WTC11 (cell line): ENCODE results near the gene FKBP1A.

Source experiments
- ATF3 ChIP-seq: sonication (generic); formaldehyde crosslinking; conservative IDR thresholded peaks from 2 replicates; pipeline ENCODE4 v1.8.1; 2022; ENCODE audit warnings: mild to moderate bottlenecking, missing genetic modification reagents
- CTCF ChIP-seq: fragments of 200-600 bp; IDR thresholded peaks from 2 replicates; pipeline ENCODE4 v1.8.0; 2022; ENCODE audit warnings: antibody characterized with exemption
- ESRRA ChIP-seq: sonication (generic); formaldehyde crosslinking; IDR thresholded peaks from 2 replicates; pipeline ENCODE4 v1.8.1; 2022; ENCODE audit warnings: mild to moderate bottlenecking, missing genetic modification reagents, borderline replicate concordance
- GABPB1 ChIP-seq: sonication (generic); formaldehyde crosslinking; IDR thresholded peaks from 2 replicates; pipeline ENCODE4 v1.8.1; 2023; ENCODE audit warnings: mild to moderate bottlenecking, missing genetic modification reagents
- MAX ChIP-seq: sonication (generic); formaldehyde crosslinking; IDR thresholded peaks from 2 replicates; pipeline ENCODE4 v1.8.0; 2022; ENCODE audit warnings: mild to moderate bottlenecking, missing genetic modification reagents
- PRDM15 ChIP-seq: sonication (generic); formaldehyde crosslinking; IDR thresholded peaks from 2 replicates; pipeline ENCODE4 v1.8.0; 2022; ENCODE audit warnings: missing genetic modification reagents
- TEAD1 ChIP-seq: sonication (generic); formaldehyde crosslinking; IDR thresholded peaks from 2 replicates; pipeline ENCODE4 v1.8.0; 2022; ENCODE audit warnings: mild to moderate bottlenecking, missing genetic modification reagents
- ZBTB43 ChIP-seq: sonication (generic); formaldehyde crosslinking; IDR thresholded peaks from 2 replicates; pipeline ENCODE4 v1.8.1; 2023; ENCODE audit warnings: mild to moderate bottlenecking, missing genetic modification reagents
- ZNF138 ChIP-seq: sonication (generic); formaldehyde crosslinking; conservative IDR thresholded peaks from 2 replicates; pipeline ENCODE4 v1.8.1; 2022; ENCODE audit warnings: mild to moderate bottlenecking, moderate library complexity, missing genetic modification reagents

- TF ChIP-seq CTCF, result no peak
- no peak for TF ChIP-seq ZNF138 (CRISPR knock-in tag)
- TF ChIP-seq ZBTB43 (CRISPR knock-in tag), result no peak
- no peak for TF ChIP-seq MAX
- no peak for TF ChIP-seq ESRRA (CRISPR knock-in tag)
- no peak for TF ChIP-seq ATF3
- no peak for TF ChIP-seq PRDM15 (CRISPR knock-in tag)
- no peak for TF ChIP-seq TEAD1
- TF ChIP-seq GABPB1 (CRISPR knock-in tag), result peak; percentile 31; the same call in 1 of the 2 replicates
These were observed 65.6 kb downstream of the FKBP1A start for GRCh38 chr20:1327241-1327653.
